GM18526 (cell line): ENCODE results near the gene SLITRK1.

Experiments
- POLR2A ChIP-seq: IDR thresholded peaks from 3 replicates; pipeline ENCODE4 v1.6.1; 2011; ENCODE audit not compliant: insufficient read length; ENCODE audit errors: extremely low read depth

Gene SLITRK1, protein sequence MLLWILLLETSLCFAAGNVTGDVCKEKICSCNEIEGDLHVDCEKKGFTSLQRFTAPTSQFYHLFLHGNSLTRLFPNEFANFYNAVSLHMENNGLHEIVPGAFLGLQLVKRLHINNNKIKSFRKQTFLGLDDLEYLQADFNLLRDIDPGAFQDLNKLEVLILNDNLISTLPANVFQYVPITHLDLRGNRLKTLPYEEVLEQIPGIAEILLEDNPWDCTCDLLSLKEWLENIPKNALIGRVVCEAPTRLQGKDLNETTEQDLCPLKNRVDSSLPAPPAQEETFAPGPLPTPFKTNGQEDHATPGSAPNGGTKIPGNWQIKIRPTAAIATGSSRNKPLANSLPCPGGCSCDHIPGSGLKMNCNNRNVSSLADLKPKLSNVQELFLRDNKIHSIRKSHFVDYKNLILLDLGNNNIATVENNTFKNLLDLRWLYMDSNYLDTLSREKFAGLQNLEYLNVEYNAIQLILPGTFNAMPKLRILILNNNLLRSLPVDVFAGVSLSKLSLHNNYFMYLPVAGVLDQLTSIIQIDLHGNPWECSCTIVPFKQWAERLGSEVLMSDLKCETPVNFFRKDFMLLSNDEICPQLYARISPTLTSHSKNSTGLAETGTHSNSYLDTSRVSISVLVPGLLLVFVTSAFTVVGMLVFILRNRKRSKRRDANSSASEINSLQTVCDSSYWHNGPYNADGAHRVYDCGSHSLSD

DNA sequence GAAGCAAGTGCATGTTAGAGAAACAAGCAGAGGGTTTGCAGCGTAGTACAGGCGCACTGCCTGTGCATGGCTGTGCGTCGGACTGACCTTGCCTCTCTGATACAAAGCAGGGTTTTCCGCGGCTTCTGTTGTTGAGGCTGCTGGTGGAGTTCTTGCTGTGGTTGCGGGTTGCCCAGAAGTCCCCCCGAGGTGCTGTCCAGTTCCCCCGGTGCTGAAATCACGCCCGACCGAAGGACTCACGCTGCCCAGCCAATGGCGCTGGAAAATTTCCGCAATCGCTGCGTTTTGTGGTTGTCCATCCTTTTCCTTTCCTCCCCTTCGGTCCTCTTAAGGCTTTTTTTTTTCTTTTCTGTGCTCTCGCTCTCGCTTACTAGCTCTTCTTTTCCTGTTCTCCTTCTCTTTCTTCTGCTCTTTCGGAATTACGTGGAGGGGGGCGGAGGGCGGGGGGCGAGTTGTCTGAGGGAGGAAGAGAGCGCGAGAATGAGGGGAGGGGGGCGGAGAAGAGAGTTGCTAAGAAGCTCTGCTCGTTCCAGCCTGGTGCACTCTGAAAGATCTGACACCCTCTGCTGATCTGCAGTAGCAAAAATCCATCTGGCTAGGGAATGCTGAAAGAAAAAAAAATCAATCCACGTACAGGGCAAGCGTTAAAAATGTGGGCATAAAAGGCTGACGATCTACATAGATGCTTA lies at the start of gene SLITRK1:
Gene SLITRK1 (minus strand): TSS at position 558 of the 689 bp plus-strand sequence. CDS start 967 bp downstream, outside the sequence.
- TF ChIP-seq POLR2A: no peak

DNA sequence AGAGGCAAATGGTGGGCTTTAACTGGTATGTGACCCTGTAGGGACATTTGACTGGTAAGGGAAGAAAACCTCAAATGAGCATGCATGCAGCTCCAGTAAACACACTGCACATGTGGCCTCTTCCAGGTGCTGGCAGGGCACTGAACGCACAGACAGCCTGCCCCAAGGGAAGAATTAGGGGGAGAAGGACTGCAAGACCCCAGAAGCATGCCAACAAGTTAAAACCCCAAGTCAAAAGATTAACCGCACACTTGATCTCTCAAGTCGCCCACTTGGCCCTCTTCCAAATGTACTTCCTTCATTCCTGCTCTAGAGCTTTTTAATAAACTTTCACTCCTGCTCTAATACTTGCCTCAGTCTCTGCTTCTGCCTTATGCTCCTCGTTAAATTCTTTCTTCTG lies 46.9 kb upstream of the SLITRK1 start:
- no peak for TF ChIP-seq POLR2A

DNA sequence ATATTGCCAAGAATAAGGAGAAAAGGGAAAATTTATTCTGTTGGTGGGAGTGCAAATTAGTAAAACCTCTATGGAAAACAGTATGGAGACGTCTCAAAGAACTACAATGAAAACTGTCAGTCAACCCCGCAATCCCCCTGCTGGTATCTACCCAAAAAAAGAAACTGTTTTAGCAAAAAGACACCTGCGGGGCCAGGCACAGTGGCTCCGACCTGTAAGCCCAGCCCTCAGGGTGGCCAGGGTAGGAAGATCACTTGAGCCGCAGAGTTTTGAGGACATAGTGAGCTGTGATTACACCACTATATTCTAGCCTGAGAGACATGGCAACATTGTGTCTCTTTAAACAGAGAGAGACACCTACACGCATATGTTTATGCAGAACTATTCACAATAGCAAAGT lies 37.5 kb upstream of the SLITRK1 start:
- TF ChIP-seq POLR2A: no peak

DNA sequence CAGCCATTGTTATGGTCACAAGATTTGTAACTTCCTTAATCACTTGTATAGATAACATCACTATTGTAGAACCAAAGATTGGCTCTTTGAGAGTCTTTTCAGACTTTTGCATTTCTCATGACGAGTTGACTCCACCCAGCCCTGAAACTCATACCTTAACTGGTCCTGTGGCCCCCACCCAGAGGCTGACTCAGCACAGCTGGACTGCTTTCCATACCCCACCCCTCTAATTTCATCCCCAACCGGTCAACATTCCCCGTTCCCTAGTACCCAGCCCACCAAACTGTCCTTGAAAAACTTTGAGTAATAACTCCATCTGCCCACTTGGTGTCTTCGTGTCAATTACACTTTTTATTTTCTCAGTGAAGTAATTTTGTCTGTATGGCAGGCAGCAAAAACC lies 32.1 kb upstream of the SLITRK1 start:
- no peak for TF ChIP-seq POLR2A

DNA sequence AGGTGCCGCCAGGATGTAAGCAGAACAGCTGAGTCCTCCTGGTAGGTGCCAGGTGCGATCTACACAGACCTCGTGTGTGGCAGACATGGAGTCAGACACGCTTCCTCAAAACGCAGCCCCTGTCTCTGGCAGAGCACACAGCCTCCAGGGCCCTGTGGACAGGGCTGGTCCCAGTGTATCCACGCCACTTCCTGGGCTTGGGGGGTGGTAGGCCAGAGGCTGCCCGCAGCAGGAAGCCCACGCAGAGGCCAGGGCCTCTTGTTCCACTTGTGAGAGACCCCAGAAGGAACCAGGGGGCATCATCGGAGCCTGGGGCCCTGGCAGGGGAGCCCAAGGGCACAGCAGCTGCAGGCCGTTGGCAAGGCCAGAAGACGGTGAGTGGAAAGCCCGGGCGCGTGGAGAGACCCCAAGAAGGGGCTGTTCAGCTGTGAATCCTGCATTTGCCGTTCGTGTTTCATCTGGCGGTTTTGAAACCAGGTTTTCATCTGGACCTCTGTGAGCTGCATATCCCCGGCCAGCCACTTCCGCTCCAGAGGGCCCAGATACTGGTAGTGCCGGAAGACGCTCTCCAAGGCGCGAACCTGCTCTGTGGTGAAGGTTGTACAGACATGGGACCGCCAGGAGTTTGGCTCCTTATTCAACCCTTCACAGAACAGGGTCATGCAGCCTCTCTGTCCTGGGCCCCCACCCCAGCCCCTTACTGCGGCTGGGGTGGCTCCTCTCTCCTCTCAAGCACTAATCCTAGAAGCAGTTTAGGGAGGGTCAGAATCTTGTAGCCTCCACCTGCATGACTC lies 25.1 kb upstream of the SLITRK1 start:
- no peak for TF ChIP-seq POLR2A

DNA sequence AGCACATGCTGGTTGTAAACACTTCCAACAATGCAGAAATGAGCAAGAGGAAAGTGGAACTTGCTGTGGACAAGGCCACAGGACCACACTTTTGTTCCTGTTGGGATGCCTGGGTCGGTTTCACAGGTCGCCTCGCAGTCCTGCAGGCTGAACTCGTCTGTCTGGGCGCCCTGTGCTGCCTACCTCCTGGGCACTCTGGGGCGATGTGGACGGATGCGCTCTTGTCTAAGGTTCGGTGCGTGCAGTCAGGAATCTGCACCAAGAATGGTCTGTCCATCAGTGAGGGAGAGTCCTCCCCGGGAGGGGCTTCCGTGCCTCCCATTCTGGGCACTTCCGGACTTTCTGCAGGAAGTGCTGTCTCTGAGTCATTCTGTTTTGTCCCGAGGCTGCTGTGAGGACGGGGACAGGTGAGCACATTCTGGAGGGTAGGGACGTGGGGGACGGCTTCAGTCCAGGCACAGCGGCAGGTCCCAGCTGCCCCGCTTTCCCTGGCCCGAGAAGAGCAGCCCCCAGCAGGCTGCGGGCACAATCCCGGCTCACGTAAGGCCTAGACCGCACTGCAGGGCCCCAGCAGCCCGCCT lies 24.1 kb upstream of the SLITRK1 start:
- no peak for TF ChIP-seq POLR2A

DNA sequence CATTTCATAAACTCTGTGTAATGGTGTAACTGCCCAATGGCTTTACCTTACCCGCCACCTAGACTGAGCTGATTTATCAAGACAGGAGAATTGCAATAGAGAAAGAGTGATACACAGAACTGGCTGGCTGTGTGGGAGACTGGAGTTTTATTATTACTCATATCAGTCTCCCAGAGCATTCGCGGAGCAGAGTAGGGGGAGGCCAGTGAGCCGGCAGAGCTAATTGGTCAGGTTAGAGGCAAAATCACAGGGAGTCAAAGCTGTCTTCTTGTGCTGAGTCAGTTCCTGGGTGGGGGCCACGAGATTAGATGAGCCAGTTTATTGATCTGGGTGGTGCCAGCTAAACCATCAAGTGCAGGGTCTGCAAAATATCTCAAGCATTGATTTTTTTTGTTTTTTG lies 23.4 kb upstream of the SLITRK1 start:
- TF ChIP-seq POLR2A: no peak

DNA sequence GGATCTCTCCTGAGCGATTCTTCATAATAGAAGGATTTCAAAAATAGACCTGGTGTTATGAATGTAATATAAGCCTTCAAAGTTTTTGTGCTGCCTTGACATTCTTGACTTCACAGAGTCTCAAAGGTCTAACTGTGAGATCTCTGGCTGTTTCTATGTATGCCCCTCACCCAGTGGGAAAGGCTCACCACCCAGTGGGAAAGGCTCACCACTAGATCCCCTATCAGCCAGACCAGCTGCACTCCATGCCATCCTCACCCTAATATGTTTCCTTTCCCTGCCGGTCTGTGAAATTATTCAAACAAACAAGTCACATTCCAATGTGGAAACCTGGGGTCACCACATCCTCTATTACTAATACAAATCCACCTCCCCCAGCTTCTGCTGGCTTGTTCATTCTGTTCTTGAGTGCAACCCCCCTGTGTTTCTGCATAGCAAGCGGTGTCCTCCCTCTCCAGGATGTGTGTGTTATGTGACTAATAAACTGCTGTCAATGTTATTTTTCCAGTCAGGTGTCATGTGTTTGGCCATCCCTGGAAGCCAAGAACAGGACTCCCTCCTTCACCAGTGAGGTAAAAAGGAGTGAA lies 13.8 kb upstream of the SLITRK1 start:
- no peak for TF ChIP-seq POLR2A

DNA sequence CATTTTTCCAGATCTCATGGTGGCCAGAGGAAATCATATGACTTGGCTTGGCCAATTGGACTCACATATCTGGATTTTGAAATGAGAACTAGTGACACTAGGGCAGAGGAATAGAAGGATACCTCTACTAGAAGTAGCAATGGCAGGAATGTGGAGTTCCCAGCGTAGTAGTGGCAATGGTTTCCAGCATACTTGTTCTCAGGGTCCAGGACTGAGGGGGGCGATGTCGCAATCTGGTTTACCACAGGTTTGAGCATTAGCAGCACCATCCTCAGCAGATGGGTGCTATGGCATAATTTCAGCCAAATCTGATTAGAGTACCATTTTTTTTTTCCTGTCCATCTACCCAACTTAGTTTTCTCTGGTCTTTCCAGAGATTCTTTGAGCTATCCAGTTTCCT lies 8.1 kb upstream of the SLITRK1 start:
- no peak for TF ChIP-seq POLR2A

DNA sequence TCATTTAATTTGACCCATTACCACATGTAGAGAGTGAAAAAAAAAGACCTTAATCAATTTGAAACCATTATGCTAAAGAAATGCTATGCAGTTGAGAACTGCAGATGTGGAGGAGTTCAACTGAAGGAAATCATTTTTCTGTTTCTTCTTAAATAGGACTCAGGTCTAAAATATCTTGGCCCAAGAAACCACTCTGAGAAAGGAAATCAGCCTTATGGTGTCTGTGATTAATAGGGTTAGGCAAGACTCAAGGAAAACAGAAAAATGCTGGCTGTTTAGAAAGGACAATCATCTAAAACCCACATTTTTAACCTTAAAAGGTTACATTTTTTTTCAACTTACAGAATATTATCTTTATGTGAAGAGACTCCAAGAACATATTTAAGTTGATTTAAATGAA lies 1.9 kb upstream of the SLITRK1 start:
- no peak for TF ChIP-seq POLR2A

DNA sequence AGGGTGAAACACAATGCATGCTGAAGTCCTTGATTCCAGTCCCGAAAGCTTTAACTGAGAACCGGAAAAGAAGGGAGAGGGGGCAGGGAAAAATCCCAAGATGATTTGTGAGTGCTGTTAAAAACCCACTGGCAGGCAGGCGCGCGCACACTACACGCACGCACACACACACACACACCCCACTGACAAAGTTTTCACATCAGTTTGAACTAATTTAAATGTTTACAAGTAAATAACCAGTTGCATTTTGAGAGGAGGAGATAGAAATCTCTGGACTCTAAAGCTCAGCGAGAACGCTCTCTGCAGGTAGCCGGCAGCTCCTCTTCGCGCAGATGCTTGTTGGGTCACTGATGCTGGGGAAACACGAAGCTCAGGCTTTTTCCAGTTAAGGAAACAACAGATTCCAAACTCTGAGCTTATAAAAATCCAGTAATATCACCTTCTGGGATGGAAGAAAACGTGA lies 818 bp upstream of the SLITRK1 start:
- TF ChIP-seq POLR2A: no peak

DNA sequence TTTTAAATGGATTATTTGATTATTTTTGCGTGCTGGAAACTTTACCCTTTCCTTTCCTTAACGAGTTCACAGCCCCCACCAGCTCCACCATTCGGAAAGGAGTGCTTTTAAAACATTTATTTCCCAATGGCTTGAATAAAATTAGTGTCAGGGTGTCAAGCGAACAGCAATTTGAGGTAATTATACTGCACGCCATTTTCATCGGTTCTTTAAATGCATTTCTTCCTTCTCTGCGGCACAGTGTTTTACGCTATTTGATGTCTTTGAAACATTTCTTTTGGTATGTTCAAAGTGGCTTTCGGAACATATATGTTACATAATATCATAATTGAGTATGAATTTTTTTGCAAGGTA lies 309 bp upstream of the SLITRK1 start:
- TF ChIP-seq POLR2A: no peak

DNA sequence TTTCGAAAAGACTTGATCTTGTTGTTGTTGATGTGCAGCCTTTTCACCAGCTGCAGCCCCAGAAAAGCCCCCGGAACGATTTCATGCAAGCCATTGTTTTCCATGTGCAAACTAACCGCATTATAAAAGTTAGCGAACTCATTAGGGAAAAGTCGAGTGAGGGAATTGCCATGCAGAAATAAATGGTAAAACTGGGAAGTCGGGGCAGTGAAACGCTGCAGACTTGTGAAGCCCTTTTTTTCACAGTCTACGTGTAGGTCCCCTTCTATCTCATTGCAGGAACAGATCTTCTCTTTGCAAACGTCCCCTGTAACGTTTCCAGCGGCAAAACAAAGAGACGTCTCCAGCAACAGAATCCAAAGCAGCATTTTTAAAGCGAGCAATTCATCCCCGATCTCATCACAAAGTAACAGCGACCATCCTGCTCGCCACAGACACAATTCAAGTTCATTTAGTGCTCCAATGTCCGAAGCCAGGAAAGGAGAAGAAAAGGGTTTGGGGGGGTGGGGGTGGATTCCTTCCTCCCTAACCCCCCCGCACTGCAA lies 1.1 kb downstream of the SLITRK1 start:
- TF ChIP-seq POLR2A: no peak
